Adrenal gland (tissue), 5 donors: ENCODE measurements around the gene TMEM108.

Experiments
- CTCF ChIP-seq, 6 experiments: fragments of 450-650 bp in 4 of 6; fragments of 200-600 bp in 2 of 6; sonication (generic) in 1 of 6; IDR thresholded peaks; 1 replicate in 5 of 6; 2 replicates in 1 of 6; pipeline versions ENCODE4 v1.5.1 to v1.8.0; 2016 to 2021; ENCODE audit warnings: antibody characterized with exemption in 6 of 6, mild to moderate bottlenecking in 2 of 6, moderate library complexity in 1 of 6
- POLR2A ChIP-seq, 2 donors: fragments of 450-650 bp; IDR thresholded peaks; one replicate each; pipeline ENCODE4 v1.6.1; 2017; ENCODE audit warnings: antibody characterized with exemption in 2 of 2, mild to moderate bottlenecking in 2 of 2, moderate library complexity in 1 of 2
- donor health status: DM: no; HTN: no; CAD: no.

DNA sequence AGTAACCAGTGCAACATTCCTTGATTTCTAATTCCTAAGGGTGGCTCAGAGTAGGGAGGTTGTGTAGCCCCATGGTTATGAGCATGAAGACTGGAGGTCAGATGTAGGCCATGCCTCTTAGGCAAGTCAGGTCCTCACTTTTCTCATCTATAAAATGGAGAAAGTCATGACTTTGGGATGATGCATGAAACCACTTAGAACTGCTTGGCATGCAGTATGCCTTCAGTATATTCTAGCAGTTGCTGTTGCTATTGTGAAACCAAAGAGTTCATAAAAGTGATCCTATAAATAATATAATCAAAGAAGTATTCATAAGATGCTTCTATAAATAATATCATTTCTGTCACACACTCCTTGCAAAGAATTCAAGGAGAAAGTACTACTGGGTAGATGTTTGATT is 65.5 kb downstream of the TMEM108 start:
- no peak for TF ChIP-seq CTCF (IDR thresholded peaks at IDR 0.05)
- TF ChIP-seq POLR2A (IDR thresholded peaks at IDR 0.05) = no peak
